Activated naive CD4-positive, alpha-beta T cell treated with anti-CD3 and anti-CD28 coated beads, Interleukin-2, amount 50 U/mL, for 16 hours (primary cell): ENCODE measurements around the gene AK1.

Experiments used
- DNase-seq: peaks from one replicate; pipeline ENCODE4 v3.0.0-alpha.2; 2020

Gene AK1

DNA sequence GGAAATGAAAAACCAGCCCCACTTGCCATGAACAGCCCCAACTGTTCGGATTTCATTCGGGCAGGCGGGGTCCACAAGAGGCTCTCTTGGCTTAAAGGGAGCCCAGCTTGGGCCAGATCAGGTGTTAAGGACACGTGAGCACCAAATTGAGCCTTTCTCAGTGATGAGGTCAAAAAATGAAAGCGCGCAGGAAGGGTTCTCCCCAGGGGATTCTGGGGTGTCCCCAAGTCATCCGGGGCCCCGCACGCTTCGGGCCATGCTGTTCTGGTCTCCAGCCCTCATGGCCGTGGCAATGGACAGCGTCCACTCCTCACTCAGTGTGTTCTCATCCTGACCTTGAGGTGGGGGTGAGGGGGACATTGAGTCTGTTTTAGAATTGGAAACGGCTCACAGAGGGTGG lies 10.9 kb downstream of the AK1 start:
- no peak for DNase-seq

DNA sequence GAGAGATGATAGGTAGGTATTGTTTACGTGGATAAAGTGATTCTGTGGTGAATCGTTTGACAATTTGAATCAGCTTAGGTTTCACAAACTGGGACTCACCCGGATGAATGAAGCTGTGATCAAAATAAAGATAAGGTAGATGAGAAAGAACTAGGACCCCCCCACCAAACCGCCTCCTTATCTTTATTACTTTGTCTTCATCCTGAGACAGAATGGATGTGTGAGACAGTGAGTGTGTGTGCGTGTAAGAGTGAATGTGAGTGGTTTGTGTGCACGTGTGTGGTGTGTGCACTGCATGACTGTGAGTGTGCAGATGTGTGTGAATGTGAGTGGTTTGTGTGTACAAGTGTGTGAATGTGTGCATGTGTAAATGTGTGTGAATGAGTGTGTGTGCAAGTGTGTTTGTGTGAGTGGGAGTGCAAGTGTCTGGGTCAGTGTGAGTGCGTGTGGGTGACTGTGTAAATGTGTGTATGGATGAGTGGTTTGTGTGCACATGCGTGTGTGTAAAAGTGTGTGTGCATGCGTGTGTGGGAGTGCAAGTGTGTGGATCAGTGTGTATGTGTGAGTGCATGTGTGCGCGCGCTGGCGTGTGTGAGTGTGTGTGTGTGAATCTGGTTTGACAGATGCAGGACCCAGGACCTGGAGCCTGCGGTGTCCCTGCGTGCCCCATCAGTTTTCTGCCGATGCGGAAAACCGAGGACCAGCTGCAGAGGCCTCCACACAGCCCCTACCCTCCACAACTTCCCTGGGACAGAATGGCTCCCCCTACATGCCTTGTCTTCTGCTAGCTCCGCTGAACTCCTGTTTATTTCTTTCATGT lies 11.6 kb downstream of the AK1 start:
- no peak for DNase-seq

DNA sequence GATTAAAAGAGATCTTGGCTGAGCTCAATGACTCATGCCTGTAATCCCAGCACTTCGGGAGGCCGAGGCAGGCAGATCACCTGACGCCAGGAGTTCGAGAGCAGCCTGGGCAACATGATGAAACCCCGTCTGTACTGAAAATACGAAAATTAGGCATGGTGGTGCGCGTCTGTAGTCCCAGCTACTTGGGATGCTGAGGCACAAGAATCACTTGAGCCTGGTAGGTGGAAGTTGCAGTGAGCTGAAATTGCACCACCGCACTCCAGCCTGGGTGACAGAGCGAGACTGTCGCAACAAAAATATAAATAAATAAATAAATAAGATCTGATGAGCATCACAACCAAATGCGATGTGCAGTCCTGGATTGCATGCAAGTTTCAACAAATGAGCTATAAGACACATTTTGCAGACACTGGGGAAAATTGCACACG lies 14.3 kb downstream of the AK1 start:
- DNase-seq, result no peak

DNA sequence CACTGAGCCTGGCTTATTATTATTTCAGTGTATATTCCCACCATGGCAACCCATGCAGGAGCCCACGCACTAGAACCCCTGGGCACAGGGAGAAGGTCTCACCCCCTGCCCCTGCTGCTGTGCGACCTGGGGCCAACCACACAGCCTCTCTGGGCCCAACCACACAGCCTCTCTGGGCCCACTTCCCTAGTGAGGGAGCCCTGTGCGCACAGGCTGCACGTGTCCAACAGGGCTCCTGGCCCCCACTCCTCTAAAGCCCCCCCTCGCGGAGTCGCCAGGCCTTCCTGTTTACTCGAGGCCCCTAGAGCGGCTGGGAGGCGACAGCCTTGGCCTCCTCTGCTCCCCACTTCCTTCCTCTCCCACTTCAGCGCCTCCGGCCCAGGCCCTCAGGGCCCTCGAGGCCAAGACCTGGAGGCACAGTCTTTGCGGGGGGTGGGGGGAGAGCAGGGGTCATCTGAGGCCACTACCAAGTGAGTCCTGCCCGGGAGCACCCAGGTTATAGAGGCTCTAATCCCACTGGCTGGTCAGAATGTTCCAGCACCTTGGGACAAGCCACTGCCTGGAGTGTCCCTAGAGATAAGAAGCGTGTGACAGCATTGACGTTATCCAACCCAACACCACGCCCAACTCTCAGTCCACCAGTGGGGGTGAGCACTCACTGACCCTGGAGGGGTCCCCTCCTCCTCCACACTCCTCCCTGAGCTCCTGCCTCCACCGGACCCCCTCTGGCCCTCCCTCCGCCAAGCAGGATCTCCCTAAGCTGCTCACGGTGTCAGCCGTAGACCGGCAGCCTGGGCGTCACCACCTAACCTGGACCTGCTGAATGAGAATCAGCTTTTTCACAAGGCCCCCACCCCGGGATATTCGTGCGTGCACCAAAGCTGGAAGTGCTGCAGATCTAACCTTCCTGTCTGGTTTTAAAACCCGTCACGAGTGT lies 15.1 kb downstream of the AK1 start:
- DNase-seq, result peak; percentile 34

DNA sequence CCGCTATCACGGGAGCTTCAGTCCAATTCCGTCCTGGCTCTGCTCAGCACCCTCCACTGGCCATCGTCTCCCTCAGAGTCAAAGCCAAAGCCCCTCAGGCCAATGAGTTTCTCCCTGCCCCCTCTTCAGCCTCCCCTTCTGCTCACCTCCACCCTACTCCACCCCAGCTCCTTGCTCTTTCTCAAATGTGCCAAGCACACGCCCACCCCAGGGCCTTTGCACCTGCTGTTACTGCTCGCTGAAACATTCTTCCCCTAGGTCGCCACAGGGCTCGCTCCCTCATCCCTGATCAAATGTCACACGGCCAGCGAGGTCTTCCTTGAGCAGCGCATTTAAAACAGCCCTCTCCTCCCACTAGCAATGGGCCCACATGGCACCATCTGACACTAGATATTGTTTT lies 16.7 kb downstream of the AK1 start:
- DNase-seq, result no peak

DNA sequence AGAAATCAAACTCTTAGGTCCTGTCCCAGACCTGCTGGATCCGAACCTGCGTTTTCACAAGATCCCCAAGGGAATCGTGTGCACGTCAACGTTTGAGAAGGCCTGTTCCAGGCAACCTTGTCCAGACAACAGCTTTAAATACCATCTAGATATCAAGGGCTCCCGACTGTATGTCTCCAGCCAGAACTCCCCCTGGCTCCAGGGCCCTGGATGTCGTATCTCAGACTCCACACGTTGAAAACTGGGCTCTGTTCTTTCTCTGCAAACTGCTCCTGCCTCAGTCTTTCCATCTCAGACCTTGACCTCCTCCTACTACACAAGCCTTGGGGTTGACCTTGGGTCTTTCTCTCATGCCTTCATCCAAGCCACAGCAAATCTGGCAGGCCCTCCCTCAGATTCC lies 17.2 kb downstream of the AK1 start:
- DNase-seq, result no peak

DNA sequence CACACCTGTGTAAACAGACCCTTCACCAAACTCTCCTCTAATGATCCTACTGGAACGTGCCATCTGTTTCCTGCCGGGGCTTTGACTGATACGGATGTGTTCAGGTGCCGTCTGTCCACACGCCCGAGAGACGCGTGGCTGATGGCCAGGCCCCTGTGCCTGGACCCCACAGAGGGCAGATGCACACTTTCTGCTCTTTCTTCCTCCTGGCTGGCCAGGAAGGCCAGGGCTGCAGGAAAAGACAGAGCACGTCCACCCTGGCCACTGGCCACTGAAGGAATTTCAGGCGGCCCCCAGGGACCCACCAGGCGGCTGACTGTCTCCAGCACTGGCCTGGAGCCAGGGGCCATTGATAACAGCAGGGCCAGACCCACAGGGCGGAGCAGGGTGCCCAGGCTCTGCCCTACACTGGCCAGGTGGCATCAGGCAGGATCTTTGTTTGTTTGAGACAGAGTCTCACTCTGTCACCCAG lies 19.4 kb downstream of the AK1 start:
- DNase-seq, result no peak

DNA sequence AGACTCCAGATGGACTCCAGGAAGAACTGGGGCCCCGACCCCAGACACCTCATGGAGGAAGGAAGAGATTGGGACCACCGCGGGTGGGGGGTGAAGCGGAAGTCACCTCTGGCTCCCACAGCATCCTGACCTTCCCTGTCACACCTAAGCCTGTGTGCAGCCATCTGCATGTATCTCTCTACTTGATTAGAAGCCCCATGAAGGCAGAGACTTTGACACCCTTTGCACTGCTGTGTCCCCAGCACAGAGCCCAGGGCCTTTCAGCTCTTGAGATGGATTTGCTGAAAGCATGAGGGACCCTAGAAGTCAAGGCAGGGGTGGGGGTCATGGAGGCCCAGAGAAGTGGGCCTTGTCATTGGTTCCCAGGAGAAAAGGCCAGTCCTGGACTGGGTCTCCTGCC lies 20.2 kb downstream of the AK1 start:
- DNase-seq, result no peak

DNA sequence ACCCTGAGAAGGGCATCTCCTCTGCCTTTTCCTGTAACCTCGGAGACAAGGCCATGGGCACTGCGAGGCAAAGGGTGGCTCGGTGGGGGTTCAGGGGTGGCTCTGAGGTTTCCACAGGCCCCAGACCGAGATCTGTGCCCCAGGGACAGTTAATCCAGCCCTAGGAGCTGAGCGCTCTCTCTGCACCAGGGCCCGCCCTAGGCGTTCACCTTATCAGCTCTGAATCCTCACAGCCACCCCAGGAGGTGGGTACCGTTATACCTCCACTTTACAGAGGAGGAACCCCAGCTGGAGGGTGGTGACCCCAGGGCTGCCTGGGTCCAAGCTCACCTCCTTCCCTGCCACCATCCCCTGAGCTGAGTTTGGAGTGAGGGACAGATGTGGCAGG lies 20.8 kb downstream of the AK1 start:
- no peak for DNase-seq

DNA sequence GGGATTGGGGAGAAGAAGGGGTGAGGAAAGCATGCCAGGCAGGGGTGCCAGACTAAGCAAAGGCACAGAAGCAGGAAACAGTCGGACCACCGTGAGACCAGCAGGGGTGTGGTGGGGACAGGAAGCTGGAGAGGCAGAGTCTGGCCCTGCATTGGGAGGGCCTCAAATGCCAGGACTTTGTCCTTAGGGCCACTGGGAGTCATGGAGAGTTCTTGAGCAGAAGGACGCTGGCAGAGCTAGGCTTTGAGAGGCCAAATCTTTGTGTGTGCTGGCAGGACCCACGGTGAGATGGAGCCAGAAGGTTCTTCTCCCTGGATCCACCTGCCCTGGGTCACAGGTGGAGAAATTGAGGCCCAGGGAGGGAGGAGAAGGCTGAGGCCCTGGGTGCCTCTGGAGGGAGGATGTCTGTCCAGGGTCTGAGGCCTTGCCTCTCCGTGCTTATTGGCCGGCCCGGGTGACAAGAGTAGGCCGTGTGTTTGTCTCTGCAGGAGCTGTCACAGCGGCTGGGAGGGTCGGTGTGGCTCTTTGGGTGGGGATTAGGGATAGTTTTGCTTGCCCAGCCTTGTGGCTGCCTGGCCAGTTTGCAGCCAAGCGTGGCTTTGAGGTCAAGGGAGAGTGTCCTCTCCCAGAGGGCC lies 21.3 kb downstream of the AK1 start:
- DNase-seq, result no peak

DNA sequence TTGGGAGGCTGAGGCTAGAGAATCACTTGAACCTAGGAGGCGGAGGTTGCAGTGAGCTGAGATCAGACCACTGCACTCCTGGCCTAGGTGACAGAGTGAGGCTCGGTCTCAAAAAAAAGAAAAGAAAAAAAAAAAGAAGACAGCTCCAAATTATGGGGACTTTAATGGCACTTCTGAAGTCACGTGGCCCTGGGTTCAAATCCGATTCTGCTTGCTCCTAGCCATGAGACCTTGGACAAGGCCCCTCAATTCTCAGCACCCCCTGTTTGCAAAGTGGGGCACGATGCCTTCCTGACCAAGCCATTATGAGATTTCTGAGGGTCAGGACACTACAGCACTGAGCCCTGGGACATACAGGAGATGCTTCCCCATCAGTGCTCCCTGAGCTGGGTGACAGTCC lies 22.0 kb downstream of the AK1 start:
- DNase-seq, result no peak

DNA sequence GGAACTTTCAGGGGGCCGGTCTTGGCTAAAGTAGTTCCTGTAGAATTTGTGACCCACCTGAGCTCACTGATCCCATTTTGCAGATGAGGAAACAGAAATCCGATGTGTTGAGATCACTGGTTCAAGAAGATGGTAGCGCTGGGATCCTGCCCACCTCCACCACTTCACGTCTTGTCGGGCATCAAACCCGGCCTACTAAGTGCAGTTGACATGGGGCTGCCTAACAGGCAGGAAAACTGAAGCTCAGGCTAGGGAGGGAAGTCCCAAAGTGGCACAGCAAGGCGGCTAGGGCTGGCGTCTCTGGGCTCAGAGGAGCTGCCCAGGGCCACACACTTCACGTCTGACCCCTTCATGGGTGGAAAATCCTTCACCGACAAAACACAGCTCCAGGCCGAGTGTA lies 22.5 kb downstream of the AK1 start:
- no peak for DNase-seq

DNA sequence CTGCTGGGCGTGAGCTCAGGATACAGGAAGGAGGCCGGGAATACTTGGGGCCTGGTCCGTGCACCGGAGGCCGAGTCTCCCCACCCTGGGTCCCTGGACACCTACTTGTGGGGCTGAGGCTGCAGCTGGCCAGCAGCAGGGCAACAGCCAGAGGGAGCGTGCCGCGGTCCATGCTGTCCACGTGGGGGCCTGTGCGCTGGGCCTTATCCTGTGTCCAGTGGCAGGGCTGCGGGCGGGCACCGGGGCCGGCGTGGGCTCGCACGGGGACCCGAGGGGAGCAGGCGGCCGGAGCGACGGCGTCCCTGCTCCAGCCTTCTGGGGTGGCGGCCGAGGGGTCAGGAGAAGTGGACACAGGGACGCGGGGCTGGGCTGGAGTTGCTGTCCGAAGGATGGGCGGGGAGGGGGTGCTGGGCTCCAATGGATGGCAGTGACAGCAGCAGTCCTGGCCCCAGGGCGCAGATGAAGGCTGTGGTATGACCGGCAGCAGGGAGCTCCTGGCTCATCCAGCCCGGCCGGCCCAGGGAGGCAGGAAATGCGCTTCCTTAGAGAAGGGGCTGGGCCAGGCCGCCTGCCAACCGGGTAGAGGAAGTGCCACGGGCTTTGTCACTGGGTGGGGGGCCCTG lies 23.2 kb downstream of the AK1 start, which contains the start of gene ENG:
Gene ENG (minus strand): TSS at position 475 of the 623 bp plus-strand sequence. CDS start 303 bp downstream, at position 172.
- DNase-seq, result peak; percentile 36

DNA sequence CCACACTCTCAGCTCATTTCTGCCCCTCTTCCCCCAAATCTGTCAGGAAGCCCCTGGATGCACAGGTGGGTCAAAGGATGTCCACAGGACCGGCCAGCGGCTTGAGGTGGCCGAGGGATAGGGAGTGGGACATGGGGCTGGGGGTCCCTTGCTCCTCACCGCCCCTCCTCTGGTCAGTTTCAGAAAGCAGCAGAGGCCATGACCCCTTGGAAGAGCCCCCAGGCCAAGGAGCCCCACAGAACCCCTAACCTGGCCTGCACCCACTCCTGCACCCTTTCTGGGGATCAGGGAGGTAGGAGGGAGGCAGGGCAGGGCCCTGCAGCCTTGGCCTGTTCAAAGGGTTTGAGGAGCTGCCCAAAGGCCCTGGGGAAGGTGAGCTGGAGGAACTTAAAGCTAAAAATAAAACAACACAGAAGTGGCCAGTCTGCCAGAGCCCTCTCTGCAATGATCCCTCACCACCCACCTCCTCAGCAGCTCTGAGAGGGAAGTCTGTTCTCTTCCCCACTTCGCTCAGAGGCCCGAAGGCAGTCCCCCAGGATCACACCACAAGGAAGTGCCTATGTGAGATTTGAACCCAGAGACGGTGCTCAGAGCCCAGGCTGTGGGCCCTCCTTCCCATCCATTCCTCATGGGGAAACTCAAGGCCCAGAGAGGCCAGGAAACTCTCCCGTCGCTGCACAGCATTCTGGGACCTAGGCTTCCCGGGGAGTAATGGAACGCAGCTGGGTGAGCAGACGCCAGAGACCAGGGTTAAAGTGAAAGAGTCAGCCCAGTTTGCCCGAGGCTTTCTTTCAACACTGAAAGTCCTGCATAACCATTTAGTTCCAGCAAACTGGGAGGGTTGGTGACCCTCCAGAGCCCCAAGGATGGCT lies 23.9 kb downstream of the AK1 start:
- no peak for DNase-seq

DNA sequence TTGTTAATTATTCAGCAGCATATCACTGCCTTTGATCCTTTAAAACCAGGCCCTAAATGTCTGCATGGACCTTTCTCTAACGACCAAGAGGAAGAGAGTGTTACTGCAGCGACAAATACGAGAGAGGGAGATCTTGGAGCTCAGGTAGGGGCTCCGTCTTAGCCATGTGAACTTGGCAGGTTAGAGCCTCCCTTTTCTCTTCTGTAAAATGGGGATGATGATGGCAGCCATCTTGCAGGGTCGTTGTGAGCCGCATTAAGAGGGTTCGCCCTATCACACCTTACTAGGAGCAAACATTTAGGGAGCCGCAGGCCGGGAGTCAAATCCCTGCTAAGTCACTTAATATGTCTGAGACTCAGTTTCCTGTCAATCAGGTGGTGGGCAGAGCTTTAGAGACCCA lies 24.6 kb downstream of the AK1 start:
- DNase-seq, result no peak

DNA sequence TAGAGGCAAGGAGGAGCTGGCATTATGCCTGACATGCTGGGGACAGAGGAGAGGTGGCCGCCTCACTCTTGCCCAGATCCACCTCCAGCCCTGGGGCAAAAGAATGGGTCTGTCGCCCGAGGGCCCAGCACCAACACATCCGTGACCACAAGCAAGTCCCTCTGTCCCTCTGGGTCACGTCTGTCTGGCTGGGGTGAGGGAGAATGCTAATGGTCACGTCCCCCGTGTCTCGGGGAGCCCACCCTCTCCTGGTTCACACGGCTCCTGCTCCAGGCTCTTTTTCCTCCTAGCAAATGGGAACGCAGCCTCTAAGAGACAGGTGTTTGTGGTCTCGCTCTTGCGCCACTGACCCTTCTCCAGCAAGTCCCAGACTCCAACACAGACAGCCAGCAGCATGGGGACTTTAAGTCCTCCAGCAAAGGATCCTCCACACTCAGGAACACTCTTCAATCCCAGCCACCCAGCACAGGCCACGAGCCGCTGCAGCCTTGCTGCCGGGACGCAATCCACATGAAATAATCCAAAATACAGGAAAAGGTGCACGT lies 27.1 kb downstream of the AK1 start:
- no peak for DNase-seq

DNA sequence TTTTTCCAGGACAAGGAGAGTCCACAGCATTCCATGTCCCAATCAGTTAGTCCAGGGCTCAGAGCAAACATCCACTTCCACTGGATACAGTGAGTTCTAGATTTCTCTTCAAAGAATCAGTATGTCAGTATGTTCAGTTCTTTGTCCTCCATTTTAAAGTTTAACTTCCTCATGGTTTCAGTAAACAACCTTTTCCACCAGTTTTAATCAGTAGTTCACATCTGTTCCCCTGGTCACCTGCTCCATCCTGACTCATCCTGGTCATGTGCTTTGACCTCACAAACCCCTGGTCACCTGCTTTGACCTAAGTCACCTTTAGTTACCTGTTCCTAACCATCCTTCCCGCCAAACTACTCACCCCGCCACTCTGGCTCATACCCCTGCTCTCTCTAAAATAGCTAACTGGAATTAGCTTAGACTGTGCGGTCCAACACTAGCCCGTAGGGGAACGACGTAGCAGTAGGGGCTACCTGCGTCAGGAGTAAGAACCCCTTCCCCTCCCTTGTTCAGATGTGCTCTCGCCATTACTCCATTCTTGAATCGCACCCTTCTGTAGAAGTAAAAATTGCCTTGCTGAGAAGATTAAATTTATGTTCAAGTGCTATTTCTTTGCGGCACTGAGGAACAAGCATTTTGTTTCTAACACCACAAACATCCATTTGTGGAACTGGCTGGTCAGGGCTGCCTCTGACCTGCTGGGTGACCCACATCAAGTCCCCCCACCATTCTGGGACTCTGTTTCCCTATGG lies 28.5 kb downstream of the AK1 start:
- DNase-seq, result no peak

DNA sequence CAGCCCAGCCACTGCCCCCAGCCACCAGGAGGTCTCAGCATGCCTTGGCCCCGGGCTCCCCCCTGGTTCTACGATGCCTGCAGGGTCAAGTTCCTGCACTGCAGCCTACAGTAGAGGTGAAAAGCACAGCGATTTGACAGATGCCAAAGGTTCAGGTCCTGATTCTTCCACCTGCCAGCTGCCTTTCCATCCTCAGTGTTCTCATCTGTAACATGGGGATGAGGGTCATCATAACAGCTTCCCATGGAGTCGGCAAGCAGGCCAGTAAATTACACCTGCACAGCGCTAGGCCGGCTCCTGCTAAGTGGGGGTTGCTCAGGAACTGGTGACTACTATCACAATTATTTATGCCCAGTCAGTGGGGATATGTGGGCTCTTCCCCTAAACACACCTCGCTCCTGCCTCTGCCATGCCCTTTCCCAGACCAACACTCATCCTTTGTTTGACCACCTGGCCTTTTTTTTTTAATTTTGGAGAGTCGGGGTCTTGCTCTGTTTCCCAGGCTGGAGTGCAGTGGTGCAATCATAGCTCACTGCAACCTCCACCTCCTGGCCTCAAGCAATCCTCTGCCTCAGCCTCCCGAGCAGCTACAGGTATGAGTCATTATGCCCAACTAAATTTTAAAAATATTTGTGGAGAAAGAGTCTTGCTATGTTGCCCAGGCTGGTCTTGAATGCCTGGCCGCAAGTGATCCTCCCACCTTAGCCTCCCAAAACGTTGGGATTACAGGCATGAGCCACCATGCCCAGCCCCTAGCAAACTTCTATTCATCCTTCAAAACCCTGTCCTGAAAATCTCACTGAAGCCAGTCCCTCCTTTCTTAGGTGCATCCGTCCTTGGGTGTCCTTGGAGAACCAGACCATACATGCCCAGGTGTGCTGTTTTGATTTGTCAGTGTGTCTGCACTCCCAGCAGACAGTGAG lies 29.4 kb downstream of the AK1 start:
- no peak for DNase-seq

DNA sequence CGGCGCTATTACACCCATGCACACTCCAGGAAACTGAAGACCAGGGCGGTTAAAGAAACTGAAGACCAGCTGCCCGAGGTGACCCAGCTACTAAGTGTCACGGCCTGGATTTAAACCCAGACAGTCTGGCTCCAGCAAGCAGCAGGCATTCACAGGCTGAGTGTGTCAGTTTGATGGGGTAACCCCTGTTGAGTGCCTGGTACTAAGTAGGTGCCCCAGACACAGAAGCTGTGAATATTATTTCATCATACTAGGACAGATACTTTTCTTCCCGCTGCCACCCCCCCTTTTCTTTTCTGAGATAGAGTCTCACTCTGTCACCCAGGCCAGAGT lies 30.3 kb downstream of the AK1 start:
- DNase-seq, result no peak
